Testis (tissue), 2 donors: ENCODE measurements around the gene AFG1L.

Experiments used
- POLR2A ChIP-seq: fragments of 450-650 bp; IDR thresholded peaks from one replicate; pipeline ENCODE4 v1.6.1; 2017; ENCODE audit warnings: antibody characterized with exemption, mild to moderate bottlenecking, moderate library complexity
- TF ChIP-seq, protein P1 (sequence below), 3 experiments: fragments of 450-650 bp in 2 of 3; fragments of 200-600 bp in 1 of 3; sonication (generic) in 1 of 3; IDR thresholded peaks; one replicate each; pipeline ENCODE4 v1.5.1; 2016 to 2019; ENCODE audit warnings: antibody characterized with exemption in 3 of 3, mild to moderate bottlenecking in 2 of 3, moderate library complexity in 1 of 3

- TF ChIP-seq, protein P1, sequence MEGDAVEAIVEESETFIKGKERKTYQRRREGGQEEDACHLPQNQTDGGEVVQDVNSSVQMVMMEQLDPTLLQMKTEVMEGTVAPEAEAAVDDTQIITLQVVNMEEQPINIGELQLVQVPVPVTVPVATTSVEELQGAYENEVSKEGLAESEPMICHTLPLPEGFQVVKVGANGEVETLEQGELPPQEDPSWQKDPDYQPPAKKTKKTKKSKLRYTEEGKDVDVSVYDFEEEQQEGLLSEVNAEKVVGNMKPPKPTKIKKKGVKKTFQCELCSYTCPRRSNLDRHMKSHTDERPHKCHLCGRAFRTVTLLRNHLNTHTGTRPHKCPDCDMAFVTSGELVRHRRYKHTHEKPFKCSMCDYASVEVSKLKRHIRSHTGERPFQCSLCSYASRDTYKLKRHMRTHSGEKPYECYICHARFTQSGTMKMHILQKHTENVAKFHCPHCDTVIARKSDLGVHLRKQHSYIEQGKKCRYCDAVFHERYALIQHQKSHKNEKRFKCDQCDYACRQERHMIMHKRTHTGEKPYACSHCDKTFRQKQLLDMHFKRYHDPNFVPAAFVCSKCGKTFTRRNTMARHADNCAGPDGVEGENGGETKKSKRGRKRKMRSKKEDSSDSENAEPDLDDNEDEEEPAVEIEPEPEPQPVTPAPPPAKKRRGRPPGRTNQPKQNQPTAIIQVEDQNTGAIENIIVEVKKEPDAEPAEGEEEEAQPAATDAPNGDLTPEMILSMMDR (IDR thresholded peaks at IDR 0.05), result no peak
- TF ChIP-seq POLR2A, result no peak
Measured at GRCh38 chr6:108323710-108324466, 29.0 kb downstream of the AFG1L start.
